GM12878 (cell line): ENCODE data around the gene MAN2B2. TPM values are rescaled to one million over a fixed set of nuclear protein-coding genes. Genes with fewer than 3 reads are reported as not detected.

Experiments
- CBFB ChIP-seq: IDR thresholded peaks from 2 replicates; pipeline ENCODE4 v1.6.1; 2016; ENCODE audit warnings: antibody characterized with exemption, low read depth
- CUX1 ChIP-seq: IDR thresholded peaks from 2 replicates; pipeline ENCODE4 v1.6.1; 2012; ENCODE audit warnings: improper control_type of control experiment, low read depth, low read length; ENCODE audit not compliant: insufficient replicate concordance
- E2F4 ChIP-seq: IDR thresholded peaks from 2 replicates; pipeline ENCODE4 v1.6.1; 2012; ENCODE audit warnings: low read depth, low read length, improper control_type of control experiment
- EZH2 ChIP-seq: IDR thresholded peaks from 2 replicates; pipeline ENCODE4 v1.6.1; 2012; ENCODE audit warnings: low read depth, mild to moderate bottlenecking, control low read depth, inconsistent platforms, low read length, borderline replicate concordance; ENCODE audit not compliant: control insufficient read depth
- GABPA ChIP-seq: IDR thresholded peaks from 2 replicates; pipeline ENCODE4 v1.6.1; 2014; ENCODE audit warnings: antibody characterized with exemption, low read depth, mild to moderate bottlenecking, inconsistent platforms
- HSF1 ChIP-seq: fragments of 150-350 bp; IDR thresholded peaks from 2 replicates; pipeline ENCODE4 v1.6.1; 2014; ENCODE audit warnings: mild to moderate bottlenecking, low read depth, low read length
- IRF4 ChIP-seq: IDR thresholded peaks from 2 replicates; pipeline ENCODE4 v1.6.1; 2011; ENCODE audit warnings: low read depth, low read length
- MTA2 ChIP-seq: fragments of 450-650 bp; IDR thresholded peaks from 2 replicates; pipeline ENCODE4 v1.6.1; 2016; ENCODE audit warnings: low read depth, mild to moderate bottlenecking, moderate library complexity
- NFYA ChIP-seq: IDR thresholded peaks from 2 replicates; pipeline ENCODE4 v1.6.1; 2011; ENCODE audit warnings: low read depth, mild to moderate bottlenecking, low read length, improper control_type of control experiment, borderline replicate concordance
- PBX3 ChIP-seq: IDR thresholded peaks from 2 replicates; pipeline ENCODE4 v1.6.1; 2011; ENCODE audit warnings: mild to moderate bottlenecking, low read depth, low read length, moderate library complexity; ENCODE audit not compliant: insufficient replicate concordance
- RELA ChIP-seq: fragments of 450-650 bp; IDR thresholded peaks from 2 replicates; pipeline ENCODE4 v1.8.0; 2014; ENCODE audit warnings: borderline replicate concordance; ENCODE audit not compliant: partially characterized antibody
- RELB ChIP-seq: fragments of 450-650 bp; IDR thresholded peaks from 2 replicates; pipeline ENCODE4 v1.6.1; 2017; ENCODE audit warnings: low read depth, mild to moderate bottlenecking, moderate library complexity
- SUZ12 ChIP-seq: fragments of 200-600 bp; sonication (generic); IDR thresholded peaks from one replicate; pipeline ENCODE4 v1.6.1; 2018; ENCODE audit warnings: antibody characterized with exemption, mild to moderate bottlenecking; ENCODE audit not compliant: unreplicated experiment
- TBL1XR1 ChIP-seq: IDR thresholded peaks from 2 replicates; pipeline ENCODE4 v1.6.1; 2012; ENCODE audit warnings: low read depth, low read length, improper control_type of control experiment
- TCF12 ChIP-seq: IDR thresholded peaks from 2 replicates; pipeline ENCODE4 v1.6.1; 2011; ENCODE audit warnings: low read depth, mild to moderate bottlenecking, low read length
- TCF3 ChIP-seq: IDR thresholded peaks from 2 replicates; pipeline ENCODE4 v1.6.1; 2012; ENCODE audit warnings: low read depth, mild to moderate bottlenecking, low read length, borderline replicate concordance; ENCODE audit not compliant: insufficient read depth
- ZBED1 ChIP-seq: IDR thresholded peaks from 2 replicates; pipeline ENCODE4 v1.6.1; 2016; ENCODE audit warnings: borderline replicate concordance
- ZSCAN29 ChIP-seq: fragments of 450-650 bp; IDR thresholded peaks from 2 replicates; pipeline ENCODE4 v1.6.1; 2017; ENCODE audit warnings: mild to moderate bottlenecking, moderate library complexity
- polyA plus RNA-seq, 11 experiments: library from polyadenylated mRNA; depleted of rRNA in 4 of 11; unstranded in 6 of 11; stranded (reverse) in 5 of 11; fragments of >200 nt; fragmentation: Nextera tagmentation in 4 of 11; fragmentation: Illumina TruSeq in 1 of 11; extraction: Ambion mirVana in 4 of 11; extraction: Trizol in 1 of 11; gene quantifications; 1 replicate in 1 of 11; 2 replicates in 10 of 11; pipeline versions ENCODE4 v1.2.1 to v1.2.3, GENCODE V29; 2011 to 2016; ENCODE audit warnings: inconsistent platforms in 2 of 11, missing spikeins in 2 of 11, low read depth in 1 of 11
- total RNA-seq, 4 experiments: library from RNA; depleted of rRNA in 3 of 4; stranded (reverse); fragments of >200 nt in 3 of 4; fragmentation: Illumina TruSeq in 1 of 4; extraction: Trizol in 1 of 4; gene quantifications; 2 replicates each; pipeline versions ENCODE4 v1.2.1 to v1.2.3, GENCODE V29; 2013 to 2021

Gene MAN2B2
- total and polyA plus RNA-seq, 10 of the 15 experiments (the other 5 are each of a cell fraction or from before 2014, with no cell fraction given) = 0.47 to 14.5 (median 7.0) TPM

GRCh38 chr4:6640292-6641163 lies 65.5 kb downstream of the MAN2B2 start, which contains the start of gene MRFAP1 (continued):
- no peak for TF ChIP-seq CUX1
- no peak for TF ChIP-seq GABPA
- no peak for TF ChIP-seq IRF4
- TF ChIP-seq NFYA = no peak
- no peak for TF ChIP-seq ZSCAN29
- peak; percentile 7 for TF ChIP-seq RELA
- TF ChIP-seq TCF12 = no peak; the same call in 1 of the 2 replicates
- TF ChIP-seq E2F4 = 0 out of 2 replicates have a peak, but pooled peaks have one; percentile 27
- no peak for TF ChIP-seq PBX3
- TF ChIP-seq TCF3 = no peak
- no peak; the same call in 1 of the 2 replicates for TF ChIP-seq CBFB
- TF ChIP-seq EZH2 = no peak
- no peak for TF ChIP-seq SUZ12
- no peak for TF ChIP-seq TBL1XR1
- peak; percentile 66; the same call in 1 of the 2 replicates for TF ChIP-seq ZBED1
- TF ChIP-seq MTA2 = no peak
- TF ChIP-seq HSF1 = peak; percentile 67; the same call in 1 of the 2 replicates
- peak; percentile 66 for TF ChIP-seq RELB
